Activated T-helper 1 cell treated with anti-CD3 and anti-CD28 coated beads, Interleukin-12 subunit alpha, Interleukin-12 subunit beta, Interleukin-2, Interleukin-4 antibody, amounts not matched to agents 30 ng/mL and 10 ng/mL and 1 ng/mL, durations not matched to agents 14 hours and 24 hours and 36 hours (primary cell): ENCODE measurements around the gene GEMIN5. TPM values are rescaled to one million over a fixed set of nuclear protein-coding genes. Genes with fewer than 3 reads are reported as not detected.
"Not testable (repeated sequence)": the region's sequence is repeated elsewhere in the genome, so short reads cannot be mapped to it uniquely, and the experiment has no call there.

Experiments
- DNase-seq: peaks from one replicate; pipeline ENCODE4 v3.0.0; 2021; ENCODE audit warnings: low spot score
- H3K27ac Mint-ChIP-seq: one replicate; pipeline ENCODE4 v1.8.0; 2021; ENCODE audit warnings: mild to moderate bottlenecking, mixed read lengths
- H3K27me3 Mint-ChIP-seq: one replicate; pipeline ENCODE4 v1.8.0; 2022; ENCODE audit warnings: mild to moderate bottlenecking, moderate library complexity, mixed read lengths; ENCODE audit not compliant: insufficient read depth
- H3K36me3 Mint-ChIP-seq: one replicate; pipeline ENCODE4 v1.8.0; 2021; ENCODE audit warnings: low read depth, mixed read lengths
- H3K4me1 Mint-ChIP-seq: one replicate; pipeline ENCODE4 v1.8.0; 2021; ENCODE audit warnings: low read depth, mixed read lengths
- H3K4me3 Mint-ChIP-seq: one replicate; pipeline ENCODE4 v1.8.0; 2021; ENCODE audit warnings: mild to moderate bottlenecking, moderate library complexity, mixed read lengths
- H3K9me3 Mint-ChIP-seq: one replicate; pipeline ENCODE4 v1.8.0; 2021; ENCODE audit warnings: mixed read lengths
- intact Hi-C: fragments of 100-400 bp; cut with micrococcal nuclease; formaldehyde crosslinking; loops from one replicate; pipeline ENCODE4 v1.15.1; 2024
- total RNA-seq: library from RNA; stranded (reverse); gene quantifications from 2 replicates; pipeline ENCODE4 v1.2.3, GENCODE V29; 2022

The GEMIN5 gene
- total RNA-seq, 1 donor from 2014 or later, result 40.2 TPM

DNA sequence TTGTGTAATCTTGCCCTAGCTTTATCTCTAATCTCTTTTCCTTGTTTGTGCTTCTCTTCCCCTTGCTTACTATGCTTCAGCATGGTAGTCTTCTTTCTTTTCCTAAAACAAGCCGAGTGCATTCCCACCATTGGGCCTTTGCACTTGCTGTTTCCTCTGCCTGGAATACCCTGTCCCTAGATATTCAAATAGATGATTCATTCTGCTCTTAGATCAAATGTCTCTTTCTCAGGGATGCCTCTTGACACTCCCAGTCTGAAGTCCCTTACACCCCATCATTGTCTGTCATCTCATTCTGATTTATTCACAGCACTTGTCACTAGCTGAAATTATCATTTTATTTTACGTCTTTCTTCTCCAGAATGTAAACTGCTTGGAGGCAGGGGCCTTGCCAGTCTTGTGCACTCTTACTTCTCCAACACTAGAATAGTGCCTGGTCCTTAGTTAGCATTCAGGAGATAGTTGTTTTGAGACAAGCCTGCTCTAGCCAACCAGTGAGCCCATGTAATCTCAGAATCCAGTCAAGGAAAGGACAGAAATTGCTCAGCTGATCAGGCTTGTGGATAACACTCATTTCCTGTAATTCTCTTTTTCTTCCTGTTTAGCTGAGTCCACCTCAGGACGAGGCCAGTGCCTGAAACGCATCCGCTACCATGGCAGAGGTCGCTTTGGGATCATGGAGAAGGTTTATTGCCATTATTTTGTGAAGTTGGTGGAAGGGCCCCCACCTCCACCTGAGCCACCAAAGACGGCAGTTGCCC is 28.2 kb upstream of the GEMIN5 start:
- intact Hi-C loops, result no loop called here
- peaks cover 30% of the 10 kb centered on the region for H3K36me3 Mint-ChIP-seq

GRCh38 chr5:154962494-154962893 is 24.5 kb upstream of the GEMIN5 start:
- Mint-ChIP-seq H3K9me3 (no peaks in the 10 kb centered on the region), H3K27me3 (no peaks in the 10 kb centered on the region), H3K4me1 (peaks cover 19% of the 10 kb centered on the region), H3K27ac (no peak overlapping the region), H3K36me3 (peaks cover 28% of the 10 kb centered on the region), H3K4me3 (no peak overlapping the region)
- intact Hi-C loops, result no loop called here
- DNase-seq, result no peak

More for the DNA sequence above, 28.2 kb upstream of the GEMIN5 start:
- no peaks in the 10 kb centered on the region for H3K27me3 Mint-ChIP-seq
- H3K4me3 Mint-ChIP-seq, result no peak overlapping the region
- no peaks in the 10 kb centered on the region for H3K9me3 Mint-ChIP-seq
- DNase-seq, result no peak
- H3K27ac Mint-ChIP-seq, result peak overlapping the region; percentile 1
- H3K4me1 Mint-ChIP-seq, result peaks cover 19% of the 10 kb centered on the region

GRCh38 chr5:154956712-154957111 is 18.7 kb upstream of the GEMIN5 start:
- Mint-ChIP-seq H3K27ac (no peak overlapping the region), H3K9me3 (no peaks in the 10 kb centered on the region), H3K27me3 (no peaks in the 10 kb centered on the region), H3K4me3 (no peak overlapping the region), H3K4me1 (peaks cover 10% of the 10 kb centered on the region), H3K36me3 (peaks cover 23% of the 10 kb centered on the region)
- intact Hi-C loops, result no loop called here
- DNase-seq, result no peak

DNA sequence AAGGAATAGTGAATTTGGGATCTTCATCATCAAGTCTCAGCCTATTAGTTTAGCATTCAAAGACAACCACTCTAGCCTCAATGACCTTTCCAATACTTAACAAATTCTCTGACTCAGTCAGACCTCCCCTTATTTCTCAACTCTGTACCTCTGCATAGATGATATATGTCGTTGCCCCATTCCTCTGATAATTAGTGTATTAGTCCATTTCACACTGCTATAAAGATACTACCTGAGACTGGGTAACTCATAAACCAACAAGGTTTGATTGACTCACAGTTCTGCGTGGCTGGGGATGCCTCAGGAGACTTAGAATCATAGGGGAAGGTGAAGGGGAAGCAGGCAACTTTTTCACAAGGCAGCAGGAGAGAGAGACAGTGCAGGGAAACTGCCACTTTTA is 11.8 kb upstream of the GEMIN5 start:
- Mint-ChIP-seq H3K4me1 (no peaks in the 10 kb centered on the region), H3K27me3 (no peaks in the 10 kb centered on the region), H3K9me3 (no peaks in the 10 kb centered on the region), H3K27ac (no peak overlapping the region), H3K36me3 (peaks cover 15% of the 10 kb centered on the region), H3K4me3 (no peak overlapping the region)
- intact Hi-C loops, result loop anchor here (10.0 kb wide), 1 partner anchor 755 kb away; the partner anchor contains the start of gene GALNT10
- DNase-seq, result no peak

GRCh38 chr5:154948313-154948712 is 10.3 kb upstream of the GEMIN5 start:
- Mint-ChIP-seq H3K4me1 (no peaks in the 10 kb centered on the region), H3K27ac (no peak overlapping the region), H3K27me3 (no peaks in the 10 kb centered on the region), H3K36me3 (peaks cover 14% of the 10 kb centered on the region), H3K9me3 (no peaks in the 10 kb centered on the region), H3K4me3 (no peak overlapping the region)
- intact Hi-C loops, result loop anchor here (10.0 kb wide), 1 partner anchor 754 kb away; the partner anchor contains the start of gene GALNT10
- DNase-seq, result no peak

GRCh38 chr5:154947778-154948177 is 9.8 kb upstream of the GEMIN5 start:
- DNase-seq, result no peak
- Mint-ChIP-seq H3K4me3 (no peak overlapping the region), H3K27ac (no peak overlapping the region), H3K36me3 (peaks cover 14% of the 10 kb centered on the region), H3K27me3 (no peaks in the 10 kb centered on the region), H3K4me1 (peaks cover under 1% of the 10 kb centered on the region), H3K9me3 (no peaks in the 10 kb centered on the region)
- intact Hi-C loops, result loop anchor here (10.0 kb wide), 1 partner anchor 753 kb away; the partner anchor contains the start of gene GALNT10

- no peak for DNase-seq
- intact Hi-C loops, result loop anchor here (1.0 to 10.0 kb wide), 2 partner anchors 59 to 751 kb away; partner anchors contain the start of gene GALNT10
- Mint-ChIP-seq H3K36me3 (peaks cover 11% of the 10 kb centered on the region), H3K27me3 (peaks cover 2% of the 10 kb centered on the region), H3K27ac (no peak overlapping the region), H3K9me3 (no peaks in the 10 kb centered on the region), H3K4me3 (no peak overlapping the region), H3K4me1 (peaks cover 6% of the 10 kb centered on the region)
Measured at GRCh38 chr5:154945695-154946301, 7.8 kb upstream of the GEMIN5 start.

GRCh38 chr5:154944716-154945115 is 6.7 kb upstream of the GEMIN5 start:
- Mint-ChIP-seq H3K4me1 (peaks cover 12% of the 10 kb centered on the region), H3K9me3 (no peaks in the 10 kb centered on the region), H3K27ac (no peak overlapping the region), H3K36me3 (peaks cover 9% of the 10 kb centered on the region), H3K27me3 (peaks cover 3% of the 10 kb centered on the region), H3K4me3 (no peak overlapping the region)
- intact Hi-C loops, result loop anchor here (1.0 to 10.0 kb wide), 3 partner anchors 60 to 907 kb away; partner anchors contain the start of genes FAM114A2, GALNT10 and MFAP3
- DNase-seq, result no peak

DNA sequence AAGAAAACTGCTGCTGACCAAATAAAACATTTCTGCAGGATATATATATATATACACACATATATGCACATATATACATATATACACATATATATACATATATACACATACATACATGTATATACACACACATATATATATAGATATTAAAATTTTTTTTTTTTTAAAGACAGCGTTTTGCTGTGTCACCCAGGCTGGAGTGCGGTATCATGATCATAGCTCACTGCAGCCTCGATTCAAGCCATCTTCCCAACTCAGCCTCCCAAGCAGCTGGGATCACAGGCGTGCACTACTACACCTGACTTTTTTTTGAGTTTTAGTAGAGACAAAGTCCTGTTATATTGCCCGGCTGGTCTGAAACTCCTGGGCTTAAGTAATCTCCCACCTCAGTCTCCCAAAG is 5.5 kb upstream of the GEMIN5 start:
- H3K27me3 Mint-ChIP-seq, result peaks cover 3% of the 10 kb centered on the region
- H3K4me1 Mint-ChIP-seq, result peaks cover 18% of the 10 kb centered on the region
- H3K36me3 Mint-ChIP-seq, result peaks cover 5% of the 10 kb centered on the region
- H3K9me3 Mint-ChIP-seq, result no peaks in the 10 kb centered on the region
- no peak overlapping the region for H3K4me3 Mint-ChIP-seq
- no peak for DNase-seq
- no peak overlapping the region for H3K27ac Mint-ChIP-seq
- intact Hi-C loops, result loop anchor here (5.0 to 10.0 kb wide), 2 partner anchors 749 to 906 kb away; partner anchors contain the start of genes FAM114A2, GALNT10 and MFAP3

- Mint-ChIP-seq H3K9me3 (no peaks in the 10 kb centered on the region), H3K36me3 (peaks cover 1% of the 10 kb centered on the region), H3K27me3 (peaks cover 3% of the 10 kb centered on the region), H3K4me3 (peak within 1 kb of the TSS; percentile 94), H3K27ac (peak within 1 kb of the TSS; percentile 93), H3K4me1 (peaks cover 18% of the 10 kb centered on the region)
- peak; percentile 93 for DNase-seq
- intact Hi-C loops, result loop anchor here (1.0 to 10.0 kb wide), 5 partner anchors 83 to 904 kb away; partner anchors contain the start of genes CNOT8, FAM114A2, GALNT10 and MFAP3
Measured at GRCh38 chr5:154940772-154941620, 3.0 kb upstream of the GEMIN5 start, which contains the start of gene MRPL22. MRPL22 (plus strand) TSS chr5:154941073; CDS start chr5:154941111, 38 bp downstream.

- H3K36me3 Mint-ChIP-seq, result peaks cover 5% of the 10 kb centered on the region
- H3K9me3 Mint-ChIP-seq, result no peaks in the 10 kb centered on the region
- no peak for DNase-seq
- peak overlapping the region; percentile 93 for H3K27ac Mint-ChIP-seq
- H3K27me3 Mint-ChIP-seq, result peaks cover 3% of the 10 kb centered on the region
- intact Hi-C loops, result loop anchor here (2.0 to 10.0 kb wide), 3 partner anchors 496 to 903 kb away; partner anchors contain the start of genes FAM114A2, GALNT10, MFAP3 and SAP30L
- peak overlapping the region; percentile 94 for H3K4me3 Mint-ChIP-seq
- H3K4me1 Mint-ChIP-seq, result peaks cover 18% of the 10 kb centered on the region
Measured at GRCh38 chr5:154940375-154940771, 2.4 kb upstream of the GEMIN5 start.

DNA sequence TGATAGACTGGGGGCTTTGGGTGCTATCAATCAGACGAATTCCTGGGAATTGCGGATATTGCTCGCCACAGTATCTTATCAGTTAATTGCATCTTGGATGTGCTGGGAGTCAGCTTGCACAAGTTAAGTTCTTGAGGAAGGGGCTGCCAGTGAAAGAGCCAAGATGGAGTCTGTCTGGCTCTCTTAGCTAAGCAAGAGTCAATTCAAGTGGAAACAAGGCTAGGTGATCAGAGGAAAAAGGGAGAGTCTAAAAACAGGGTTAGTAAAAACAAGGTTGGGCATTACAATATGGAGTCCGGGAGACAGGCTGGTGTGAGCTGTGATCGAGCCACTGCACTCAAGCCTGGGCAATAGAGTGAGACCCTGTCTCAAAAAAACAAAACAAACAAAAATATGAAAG is 1.4 kb upstream of the GEMIN5 start:
- peaks cover 18% of the 10 kb centered on the region for H3K4me1 Mint-ChIP-seq
- H3K36me3 Mint-ChIP-seq, result peaks cover 14% of the 10 kb centered on the region
- H3K9me3 Mint-ChIP-seq, intact Hi-C loops, DNase-seq, H3K27ac Mint-ChIP-seq, H3K27me3 Mint-ChIP-seq: not testable (repeated sequence)
- H3K4me3 Mint-ChIP-seq, result peak overlapping the region; percentile 94
